PC-3 (cell line): Measurements from ENCODE around the gene IFIT1. TPM values are rescaled to one million over a fixed set of nuclear protein-coding genes. Genes with fewer than 3 reads are reported as not detected.

Source experiments
- ATAC-seq: fragments of 200-7000 bp; cut with Tn5 transposase; 2 replicates; pipeline ENCODE4 v1.9.1; 2020; ENCODE audit warnings: mild to moderate bottlenecking, moderate library complexity
- BruUV-seq: library from RNA; stranded (reverse); fragments of 400-500 nt; replicated peaks from 2 replicates; lab custom pipeline; 2021; lab: Mats Ljungman, UMichigan
- CTCF ChIA-PET: fragments of 300-600 bp; sonication (Branson Sonifier 250); formaldehyde crosslinking; loops from one replicate; lab custom pipeline; 2022; ENCODE audit warnings: antibody characterized with exemption; lab: Charles Lee
- POLR2A ChIA-PET: fragments of 300-600 bp; sonication (Branson Sonifier 250); formaldehyde crosslinking; loops from one replicate; lab custom pipeline; 2022; ENCODE audit warnings: antibody characterized with exemption; ENCODE audit not compliant: unreplicated experiment; lab: Charles Lee
- DNase-seq: peaks from one replicate; pipeline ENCODE4 v3.0.0-alpha.2; 2015
- H2AFZ ChIP-seq: fragments of 300-600 bp; sonication (generic); 2 replicates; pipeline ENCODE4 v1.6.0; 2016; ENCODE audit warnings: antibody characterized with exemption, low read length
- H3F3A ChIP-seq: fragments of 300-600 bp; sonication (generic); one replicate; pipeline ENCODE4 v1.6.0; 2017; ENCODE audit warnings: antibody characterized with exemption, low read length, control low read depth, mild to moderate bottlenecking; ENCODE audit not compliant: unreplicated experiment
- H3K27ac ChIP-seq: fragments of 300-600 bp; sonication (generic); 2 replicates; pipeline ENCODE4 v1.5.1; 2016; ENCODE audit warnings: mild to moderate bottlenecking, low read length
- H3K27me3 ChIP-seq: fragments of 300-600 bp; sonication (generic); 2 replicates; pipeline ENCODE4 v1.6.1; 2016; ENCODE audit warnings: low read length, mixed read lengths
- H3K36me3 ChIP-seq: fragments of 300-600 bp; sonication (generic); 2 replicates; pipeline ENCODE4 v1.6.1; 2016; ENCODE audit warnings: low read depth, mixed run types, low read length, mixed read lengths
- H3K4me1 ChIP-seq: fragments of 300-600 bp; sonication (generic); 2 replicates; pipeline ENCODE4 v1.5.1; 2016; ENCODE audit warnings: low read length; ENCODE audit not compliant: insufficient read depth
- H3K4me2 ChIP-seq: fragments of 300-600 bp; sonication (generic); 2 replicates; pipeline ENCODE4 v1.6.0; 2016; ENCODE audit warnings: low read length
- H3K4me3 ChIP-seq: fragments of 300-600 bp; sonication (generic); 2 replicates; pipeline ENCODE4 v1.5.1; 2016; ENCODE audit warnings: mild to moderate bottlenecking, low read length, mixed read lengths
- H3K79me2 ChIP-seq: fragments of 300-600 bp; sonication (generic); 2 replicates; pipeline ENCODE4 v1.6.1; 2017; ENCODE audit warnings: low read length, mixed read lengths
- H3K9ac ChIP-seq: fragments of 300-600 bp; sonication (generic); 2 replicates; pipeline ENCODE4 v1.6.0; 2016; ENCODE audit warnings: mild to moderate bottlenecking, low read length
- H3K9me2 ChIP-seq: fragments of 300-600 bp; sonication (generic); replicated peaks from 2 replicates; pipeline ENCODE4 v1.6.1; 2016; ENCODE audit warnings: mixed run types, low read length, mixed read lengths
- H3K9me3 ChIP-seq: fragments of 300-600 bp; sonication (generic); 2 replicates; pipeline ENCODE4 v1.6.1; 2016; ENCODE audit warnings: low read length, mixed read lengths
- H4K20me1 ChIP-seq: fragments of 300-600 bp; sonication (generic); 2 replicates; pipeline ENCODE4 v1.6.1; 2016; ENCODE audit warnings: low read length, mixed read lengths
- CTCF ChIP-seq: fragments of 300-600 bp; sonication (generic); conservative IDR thresholded peaks from 2 replicates; pipeline ENCODE4 v1.5.1; 2017; ENCODE audit warnings: antibody characterized with exemption, low read depth, mild to moderate bottlenecking, low read length
- EZH2 ChIP-seq: fragments of 300-600 bp; sonication (generic); IDR thresholded peaks from one replicate; pipeline ENCODE4 v1.6.1; 2017; ENCODE audit warnings: antibody characterized with exemption, mild to moderate bottlenecking, low read length; ENCODE audit not compliant: unreplicated experiment
- EZH2phosphoT487 ChIP-seq: fragments of 300-600 bp; sonication (generic); IDR thresholded peaks from 2 replicates; pipeline ENCODE4 v1.6.1; 2018; ENCODE audit warnings: mild to moderate bottlenecking, antibody characterized with exemption, low read length, borderline replicate concordance
- intact Hi-C: fragments of 100-400 bp; cut with micrococcal nuclease; formaldehyde crosslinking; loops from 2 replicates; pipeline ENCODE4 v1.9.0; 2023
- total RNA-seq: library from RNA; depleted of rRNA; stranded (reverse); fragments of >200 nt; gene quantifications from 2 replicates; pipeline ENCODE4 v1.2.3, GENCODE V29; 2014

The IFIT1 gene
- total RNA-seq, 1 experiment from 2014 or later = 19.6 TPM

GRCh38 chr10:89427629-89428028 lies 35.2 kb downstream of the IFIT1 start:
- Histone ChIP-seq H3K9me3 (no peaks in the 10 kb centered on the region), H3K4me1 (peaks cover 36% of the 10 kb centered on the region), H3K27ac (0 out of 2 replicates have a peak overlapping the region, but pooled peaks have one; percentile 0), H3K9me2 (no peaks in the 10 kb centered on the region), H3K36me3 (no peaks in the 10 kb centered on the region), H3K79me2 (no peaks in the 10 kb centered on the region), H3F3A (no peaks in the 10 kb centered on the region), H4K20me1 (no peaks in the 10 kb centered on the region), H3K4me2 (peak overlapping the region; percentile 66), H3K9ac (no peak overlapping the region), H3K27me3 (no peaks in the 10 kb centered on the region), H3K4me3 (no peak overlapping the region; the same call in 1 of the 2 replicates), H2AFZ (no peak overlapping the region)
- ATAC-seq (peak; percentile 83), DNase-seq (peak; percentile 71)
- no peak for TF ChIP-seq EZH2phosphoT487
- no peak for TF ChIP-seq EZH2
- intact Hi-C loops = loop anchor here (2.0 to 5.0 kb wide), 3 partner anchors 39 to 275 kb away; partner anchors contain the start of gene KIF20B
- BruUV-seq = no TSS peak
- CTCF ChIA-PET = no interaction called here
- POLR2A ChIA-PET = no interaction called here

- Histone ChIP-seq H3K4me1 (peaks cover 36% of the 10 kb centered on the region), H3K9me3 (no peaks in the 10 kb centered on the region), H4K20me1 (no peaks in the 10 kb centered on the region), H3K27ac (no peak overlapping the region), H2AFZ (no peak overlapping the region), H3K4me2 (no peak overlapping the region), H3K4me3 (no peak overlapping the region), H3K79me2 (no peaks in the 10 kb centered on the region), H3K36me3 (no peaks in the 10 kb centered on the region), H3K27me3 (no peaks in the 10 kb centered on the region), H3K9ac (no peak overlapping the region), H3K9me2 (no peaks in the 10 kb centered on the region), H3F3A (no peaks in the 10 kb centered on the region)
- DNase-seq (no peak), ATAC-seq (no peak)
- intact Hi-C loops = loop anchor here (5.0 kb wide), 1 partner anchor 273 kb away; the partner anchor contains the start of gene KIF20B
- TF ChIP-seq EZH2phosphoT487 (no peak), EZH2 (no peak), CTCF (no peak)
- no TSS peak for BruUV-seq
- CTCF ChIA-PET = no interaction called here
- POLR2A ChIA-PET = no interaction called here
These were observed 36.5 kb downstream of the IFIT1 start for GRCh38 chr10:89428877-89429276.

GRCh38 chr10:89431977-89432376 lies 39.6 kb downstream of the IFIT1 start:
- no peak overlapping the region for H3K9ac ChIP-seq
- H3K4me1 ChIP-seq = peaks cover 29% of the 10 kb centered on the region
- ATAC-seq = 0 out of 2 replicates have a peak, but pooled peaks have one; percentile 18
- H4K20me1 ChIP-seq = no peaks in the 10 kb centered on the region
- H3F3A ChIP-seq = no peaks in the 10 kb centered on the region
- no peaks in the 10 kb centered on the region for H3K36me3 ChIP-seq
- no peaks in the 10 kb centered on the region for H3K27me3 ChIP-seq
- no TSS peak for BruUV-seq
- H3K9me3 ChIP-seq = no peaks in the 10 kb centered on the region
- H3K79me2 ChIP-seq = no peaks in the 10 kb centered on the region
- peak overlapping the region; percentile 48; the same call in 1 of the 2 replicates for H3K4me2 ChIP-seq
- no peak overlapping the region for H3K27ac ChIP-seq
- CTCF ChIA-PET = no interaction called here
- no peak overlapping the region for H3K4me3 ChIP-seq
- no peaks in the 10 kb centered on the region for H3K9me2 ChIP-seq
- H2AFZ ChIP-seq = 0 out of 2 replicates have a peak overlapping the region, but pooled peaks have one; percentile 14
- POLR2A ChIA-PET = no interaction called here
- DNase-seq = peak; percentile 89
- intact Hi-C loops = no loop called here
- no peak for TF ChIP-seq EZH2phosphoT487
- no peak for TF ChIP-seq CTCF
- TF ChIP-seq EZH2 = no peak
